HG03064 (cell line): ENCODE measurements around the gene LPIN2.
A peak's percentile ranks its signal among the peaks of the same experiment; 100 is the strongest.
"Not testable (repeated sequence)": the region's sequence is repeated elsewhere in the genome, so short reads cannot be mapped to it uniquely, and the experiment has no call there.

Experiments used
- ATAC-seq: cut with Tn5 transposase; IDR thresholded peaks from one replicate; pipeline ENCODE4 v1.9.1; 2021; ENCODE audit warnings: low read depth; ENCODE audit not compliant: unreplicated experiment

The LPIN2 gene

DNA sequence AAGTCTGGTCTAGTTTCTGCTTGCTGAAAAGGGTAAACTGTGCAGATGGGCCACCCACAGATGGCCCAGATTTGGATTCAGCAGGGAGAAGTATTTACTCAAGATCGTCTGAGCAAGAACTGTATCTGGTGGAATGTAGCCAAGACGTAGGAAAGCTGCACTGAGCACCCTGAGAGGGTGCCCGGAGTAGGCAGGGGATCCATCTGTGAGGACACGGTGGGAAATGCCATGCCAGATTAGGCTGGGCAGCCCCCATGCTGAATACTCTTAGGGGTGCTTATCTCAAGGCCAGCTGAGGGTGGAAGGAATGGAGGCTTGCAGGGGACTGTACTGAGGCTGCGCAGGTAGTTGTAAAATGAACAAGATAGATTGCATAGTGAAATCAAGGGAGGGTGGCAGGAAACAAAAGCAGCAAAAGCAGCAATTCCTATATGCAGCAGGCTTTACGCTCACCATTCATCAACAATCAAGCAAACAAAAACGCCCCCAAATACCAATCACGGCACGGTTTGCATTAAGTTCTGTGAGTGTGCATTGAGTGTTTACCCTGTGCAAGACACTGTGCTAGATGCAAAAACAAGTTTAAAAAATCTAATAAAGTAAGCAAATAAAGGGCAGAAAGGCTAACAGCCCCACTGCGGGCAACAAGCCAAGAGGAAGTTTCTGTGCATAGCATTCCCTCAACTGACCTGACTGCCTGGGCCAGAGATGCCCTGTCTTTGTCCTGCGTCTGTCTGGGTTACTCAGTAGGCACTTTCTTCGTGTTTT, 32.2 kb upstream of the LPIN2 start:
- ATAC-seq, result no peak

DNA sequence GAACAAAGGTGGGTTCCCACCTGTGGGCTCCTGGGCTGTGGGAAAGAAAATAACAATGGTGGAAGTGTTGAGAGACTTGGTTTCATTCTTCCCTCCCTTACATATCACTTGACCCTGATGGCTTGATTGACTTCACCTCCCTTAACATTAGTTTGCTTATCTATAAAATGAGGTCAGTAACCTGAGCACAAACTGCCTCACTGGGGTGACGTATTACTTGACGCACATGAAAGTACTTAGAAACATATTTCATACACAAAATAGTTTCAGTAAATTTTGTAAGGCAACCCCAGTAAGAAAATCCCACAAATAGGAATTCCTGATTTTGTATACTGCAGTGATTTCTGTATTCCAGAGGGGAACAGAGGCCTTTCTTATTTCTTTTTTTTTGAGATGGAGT, 29.4 kb upstream of the LPIN2 start:
- ATAC-seq, result no peak

DNA sequence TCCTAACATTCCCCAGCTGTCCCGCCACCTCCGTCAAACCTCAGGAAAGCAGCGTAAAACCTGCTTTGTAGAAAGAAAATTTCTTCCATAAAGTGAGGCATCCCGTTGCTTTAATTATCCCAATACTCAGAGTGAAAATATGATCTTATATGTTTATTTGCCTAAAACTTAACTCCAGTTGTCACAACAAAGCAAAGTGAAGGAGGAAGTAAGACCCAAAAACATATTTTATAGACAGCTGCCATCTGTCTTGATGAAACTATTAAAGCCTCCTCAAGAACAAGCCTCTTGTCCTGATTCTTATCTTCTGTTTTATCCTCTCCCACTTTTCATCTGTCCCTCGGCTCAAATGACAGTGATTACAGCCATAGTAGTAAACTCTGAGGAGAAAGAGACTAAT, 28.9 kb upstream of the LPIN2 start:
- no peak for ATAC-seq

DNA sequence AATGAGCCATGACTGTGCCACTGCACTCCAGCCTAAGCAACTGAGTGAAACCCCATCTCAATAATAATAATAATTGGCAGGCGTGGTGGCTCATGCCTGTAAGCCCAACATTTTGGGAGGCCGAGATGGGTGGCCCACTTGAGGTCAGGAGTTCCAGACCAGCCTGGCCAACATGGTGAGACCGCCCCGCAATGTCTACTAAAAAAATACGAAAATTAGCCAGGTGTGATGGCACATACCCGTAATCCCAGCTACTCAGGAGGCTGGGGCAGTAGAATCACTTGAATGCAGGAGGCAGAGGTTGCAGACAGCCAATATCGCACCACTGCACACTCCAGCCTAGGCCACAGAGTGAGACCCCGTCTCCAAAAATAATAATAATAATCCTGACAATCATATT, 27.9 kb upstream of the LPIN2 start:
- ATAC-seq, result no peak

DNA sequence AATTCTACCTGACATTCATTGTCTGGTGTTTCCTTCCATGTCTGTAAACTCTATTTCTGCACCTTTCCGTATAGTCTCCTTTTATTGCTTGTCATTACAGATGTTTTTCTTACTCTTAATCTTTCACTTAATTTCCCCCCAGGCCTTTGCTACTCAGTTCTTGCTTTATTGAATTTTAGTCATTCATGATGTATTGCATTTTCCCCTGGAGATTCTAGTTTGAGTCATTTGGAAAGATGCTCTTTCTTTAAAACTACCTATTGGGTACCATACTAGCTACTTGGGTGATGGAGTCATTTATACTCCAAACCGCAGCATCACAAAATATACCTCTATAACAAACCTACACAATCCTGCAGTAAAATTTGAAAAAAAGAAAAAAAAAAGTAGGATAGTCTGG, 27.2 kb upstream of the LPIN2 start:
- ATAC-seq, result no peak

DNA sequence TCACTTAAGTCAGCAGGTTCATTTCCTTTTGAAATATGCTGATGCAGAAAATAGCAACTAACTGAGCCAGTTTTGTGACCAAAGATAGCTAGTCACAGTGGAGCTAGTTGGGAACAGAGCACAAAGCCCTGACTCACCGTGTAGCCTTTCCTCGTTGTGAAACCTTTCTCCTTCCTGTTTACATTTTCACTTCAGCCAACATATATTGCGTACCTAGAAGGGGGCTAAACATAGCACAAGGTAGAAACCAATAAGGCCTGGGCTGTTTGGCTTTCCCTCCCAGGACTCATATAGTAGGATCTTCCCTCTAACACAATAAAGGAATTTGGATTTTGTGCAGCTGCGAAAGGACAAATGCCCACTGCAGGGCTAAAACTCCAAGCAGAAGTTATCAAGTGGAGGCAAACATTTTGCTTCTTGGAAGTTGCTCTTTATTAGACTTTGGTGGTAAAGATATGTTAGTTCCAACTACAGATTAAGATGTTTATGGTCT, 24.5 kb upstream of the LPIN2 start:
- peak; percentile 95 for ATAC-seq

DNA sequence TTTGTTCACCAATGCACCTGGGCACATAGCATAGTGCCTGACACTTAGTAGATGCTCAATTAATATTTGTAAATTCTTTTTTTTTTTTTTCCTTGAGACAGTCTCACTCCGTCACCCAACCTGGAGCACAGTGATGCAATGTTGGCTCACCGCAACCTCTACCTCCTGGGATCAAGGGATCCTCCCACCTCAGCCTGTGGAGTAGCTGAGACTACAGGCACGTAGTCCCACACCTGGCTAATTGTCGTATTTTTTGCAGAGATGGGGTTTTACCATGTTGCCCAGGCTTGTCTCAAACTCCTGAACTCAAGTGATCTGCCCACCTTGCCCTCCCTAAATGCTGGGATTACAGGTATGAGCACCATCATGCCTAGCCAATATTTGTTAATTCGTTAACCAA, 23.2 kb upstream of the LPIN2 start:
- no peak for ATAC-seq

DNA sequence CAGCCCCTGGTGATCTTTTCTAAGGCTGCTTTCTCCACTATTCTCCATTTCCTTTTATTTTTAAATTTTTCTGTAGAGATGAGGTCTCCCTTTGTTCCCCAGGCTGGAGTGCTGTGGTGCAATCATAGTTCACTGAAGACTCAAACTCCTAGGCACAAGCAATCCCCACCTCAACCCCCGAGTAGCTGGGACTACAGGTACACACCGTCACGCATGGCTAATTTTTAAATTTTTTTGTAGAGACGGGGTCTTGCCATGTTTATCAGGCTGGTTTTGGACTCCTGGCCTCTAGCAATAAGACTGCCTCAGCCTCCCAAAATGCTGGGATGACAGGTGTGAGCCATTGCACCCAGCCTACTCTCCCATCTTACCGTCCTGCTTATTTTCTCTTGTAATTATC, 22.7 kb upstream of the LPIN2 start:
- ATAC-seq, result no peak

DNA sequence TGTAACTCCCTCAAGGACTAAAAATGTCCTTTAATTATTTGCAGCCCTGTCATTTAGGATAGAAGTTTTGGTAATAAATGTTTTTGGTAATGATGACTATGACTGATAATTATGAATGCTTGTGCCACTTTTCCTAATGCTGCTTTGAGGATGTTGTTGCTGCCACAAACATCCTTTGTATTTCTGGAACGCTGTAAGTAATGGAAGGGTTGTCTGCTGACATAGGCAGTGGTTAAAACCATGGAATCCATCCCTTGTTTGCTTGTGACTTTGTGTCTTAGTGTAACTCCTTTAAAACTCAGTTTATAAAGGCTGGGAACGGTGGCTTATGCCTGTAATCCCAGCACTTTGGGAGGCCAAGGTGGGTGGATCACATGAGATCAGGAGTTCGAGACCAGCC, 19.8 kb upstream of the LPIN2 start:
- ATAC-seq, result no peak

DNA sequence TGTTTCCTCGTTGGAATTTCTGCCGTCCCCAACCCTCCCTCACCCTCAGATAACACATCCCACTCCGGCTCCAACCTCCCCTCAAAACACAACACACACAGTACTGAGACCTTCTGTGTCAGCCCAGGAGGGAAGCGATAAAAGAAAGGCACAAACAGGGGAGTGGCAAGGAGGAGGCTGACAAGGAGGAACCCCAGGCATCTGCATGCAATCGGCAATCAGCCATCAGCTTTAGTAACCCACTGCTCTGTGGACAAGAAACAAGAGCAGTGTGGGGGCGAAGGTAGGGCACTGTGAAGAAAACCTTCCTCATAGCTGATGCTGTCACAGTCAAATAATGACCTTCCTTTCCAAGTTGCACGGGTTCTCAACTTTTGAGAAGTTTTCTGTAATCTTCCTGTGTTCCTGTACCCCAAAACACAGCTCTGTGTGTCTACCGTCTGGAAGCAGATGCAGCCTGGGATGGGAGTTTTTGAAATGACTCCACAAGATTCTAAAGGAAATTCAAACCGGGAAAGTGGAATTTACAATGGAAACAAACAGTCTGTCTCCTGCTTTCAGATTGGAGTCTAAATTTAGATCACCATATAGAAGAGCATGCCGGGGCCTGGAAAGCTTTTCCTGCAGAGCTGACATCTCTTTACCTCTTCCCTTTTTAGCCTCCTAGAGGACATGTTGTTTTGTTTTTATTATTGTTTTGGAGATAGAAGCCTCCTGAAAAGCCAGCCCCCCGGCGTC, 16.4 kb upstream of the LPIN2 start:
- ATAC-seq, result no peak

DNA sequence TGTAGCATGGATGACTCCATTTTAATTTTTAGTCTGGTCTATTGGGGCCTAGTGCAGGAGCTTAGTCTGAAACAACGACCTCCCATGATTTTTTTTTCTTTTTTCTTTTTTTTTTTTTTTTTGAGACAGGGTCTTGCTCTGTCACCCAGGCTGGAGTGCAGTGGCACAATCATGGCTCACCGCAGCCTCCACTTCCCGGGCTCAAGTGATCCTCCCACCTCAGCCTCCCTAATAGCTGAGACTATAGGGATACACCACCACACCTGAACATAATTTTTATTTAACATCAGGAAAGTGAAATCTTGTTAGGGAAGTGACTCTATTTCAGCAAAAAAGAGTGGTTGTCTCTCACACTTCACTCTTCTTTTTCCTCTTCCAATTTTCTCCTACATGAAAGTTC, 15.2 kb upstream of the LPIN2 start:
- ATAC-seq, result not testable (repeated sequence)

DNA sequence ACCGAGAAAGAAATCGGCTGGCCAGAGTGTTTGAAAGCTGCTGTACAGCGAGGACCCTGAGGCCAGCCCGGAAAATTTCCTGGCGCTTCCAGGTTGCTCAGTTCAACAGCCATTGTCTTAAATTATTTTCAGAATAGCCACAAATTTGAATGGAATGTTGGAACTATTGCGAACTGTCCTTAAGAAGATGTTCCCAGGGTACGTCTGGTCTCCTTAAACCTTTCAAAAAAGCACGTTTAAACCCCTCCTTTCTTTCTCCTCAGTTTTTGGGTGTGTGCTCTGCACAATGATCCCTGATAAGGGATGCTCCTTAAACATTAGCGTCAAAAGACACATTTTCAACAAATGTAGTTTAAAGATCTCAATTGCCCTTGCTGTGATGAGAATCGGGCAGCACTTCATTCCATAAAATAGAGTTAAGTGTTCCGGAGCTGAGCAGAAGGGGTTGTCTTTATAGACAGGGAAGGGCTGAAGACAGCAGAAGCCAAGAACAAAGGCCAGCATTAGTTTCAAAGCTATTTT, 14.5 kb upstream of the LPIN2 start:
- ATAC-seq, result no peak

DNA sequence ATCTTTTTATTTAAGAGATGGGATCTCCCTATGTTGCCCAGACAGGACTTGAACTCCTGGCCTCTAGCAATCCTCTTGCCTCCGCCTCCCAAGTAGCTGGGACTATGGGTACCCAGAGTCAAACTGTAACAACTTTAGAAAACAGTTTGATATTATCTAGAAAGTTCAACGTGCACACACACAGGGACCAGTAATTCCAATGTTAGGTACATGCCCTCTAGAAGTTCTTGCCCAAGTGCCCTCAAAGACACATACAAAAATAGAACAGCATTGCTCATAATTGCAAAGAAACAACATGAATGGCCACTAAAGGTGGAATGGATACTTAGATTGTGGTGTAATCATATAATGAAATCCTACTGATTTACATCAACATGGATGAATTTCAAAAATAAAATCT, 12.6 kb upstream of the LPIN2 start:
- ATAC-seq, result no peak

DNA sequence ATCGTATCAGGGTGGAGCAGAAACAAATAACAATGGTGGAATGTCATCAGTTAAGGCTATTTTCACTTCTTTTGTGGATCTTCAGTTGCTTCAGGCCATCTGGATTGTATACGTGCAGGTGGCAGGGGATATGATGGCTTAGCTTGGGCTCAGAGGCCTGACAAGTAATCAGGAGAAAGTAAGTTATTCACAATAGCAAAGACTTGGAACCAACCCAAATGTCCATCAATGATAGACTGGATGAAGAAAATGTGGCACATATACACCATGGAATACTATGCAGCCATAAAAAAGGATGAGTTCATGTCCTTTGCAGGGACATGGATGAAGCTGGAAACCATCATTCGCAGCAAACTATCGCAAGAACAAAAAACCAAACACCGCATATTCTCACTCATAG, 10.7 kb upstream of the LPIN2 start:
- not testable (repeated sequence) for ATAC-seq

DNA sequence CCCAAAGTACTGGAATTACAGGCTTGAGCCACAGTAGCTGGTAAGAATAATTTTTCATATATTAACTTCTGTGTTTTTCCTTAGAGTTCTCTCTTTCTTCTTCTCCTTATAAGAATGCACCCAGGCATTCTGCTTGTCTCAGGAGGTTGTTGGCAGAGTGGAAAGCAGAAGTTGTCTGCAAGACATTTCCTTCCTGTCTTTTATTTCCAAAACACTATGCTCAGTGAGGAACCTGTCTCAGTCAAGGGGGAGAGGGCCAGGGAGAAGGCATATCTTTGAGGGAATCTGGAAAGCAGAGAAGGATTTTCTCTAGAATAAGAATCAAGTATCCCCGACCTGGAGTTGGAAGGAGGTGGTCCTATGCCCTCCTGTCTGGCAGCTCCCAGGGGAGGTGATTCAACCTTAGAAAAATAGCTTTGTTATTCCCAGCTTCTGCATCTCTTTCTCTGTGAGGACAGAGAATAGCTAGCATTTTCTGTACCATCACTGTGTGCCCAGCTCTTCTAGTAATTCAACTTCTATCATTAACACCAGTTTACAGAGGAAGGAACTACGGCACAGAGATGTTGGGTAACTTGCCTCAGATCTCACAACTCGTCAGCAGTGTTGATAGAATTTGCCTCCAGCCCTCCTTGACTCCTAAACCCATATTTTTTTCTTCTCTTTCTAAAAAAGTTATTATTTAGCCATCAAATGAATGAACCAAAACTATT, 3.8 kb upstream of the LPIN2 start:
- ATAC-seq, result no peak

DNA sequence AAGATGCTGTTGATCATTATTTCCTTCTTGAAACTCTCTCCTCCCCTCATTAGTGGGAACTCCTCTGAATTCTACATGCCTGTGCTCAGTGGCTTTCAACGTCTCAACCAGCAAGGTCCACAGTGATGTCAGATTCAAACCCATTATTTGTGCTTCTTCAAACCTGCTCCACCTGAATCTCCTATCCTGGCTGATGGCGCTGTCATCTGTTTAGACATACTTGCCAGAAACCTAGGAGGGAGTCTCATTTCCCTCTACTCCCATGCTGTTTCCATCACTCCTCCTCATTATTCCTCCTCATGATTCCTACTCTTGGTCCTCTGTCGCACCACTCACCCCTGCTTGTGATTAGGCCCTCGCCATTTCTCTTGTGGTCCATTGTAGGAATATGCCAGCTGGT, 2.9 kb upstream of the LPIN2 start:
- ATAC-seq, result no peak

DNA sequence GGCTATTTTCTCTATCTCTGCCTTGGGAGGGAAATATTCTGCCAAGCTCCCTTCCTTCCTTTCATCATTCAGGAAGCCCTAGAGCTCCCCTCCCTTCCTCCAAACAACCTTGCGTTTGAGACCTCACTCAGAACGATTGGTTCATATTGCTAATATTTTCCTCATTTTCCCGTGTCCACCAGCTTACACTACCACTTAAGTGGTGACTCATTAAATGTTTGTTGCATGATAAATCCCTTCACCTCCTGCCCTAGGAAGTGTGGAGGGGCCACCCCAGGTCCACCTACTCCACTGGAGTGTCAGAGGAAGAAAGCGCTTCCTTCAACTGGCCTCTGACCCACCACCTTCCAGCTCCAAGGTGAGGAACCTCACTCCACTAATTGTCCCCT, 2.3 kb upstream of the LPIN2 start:
- no peak for ATAC-seq

DNA sequence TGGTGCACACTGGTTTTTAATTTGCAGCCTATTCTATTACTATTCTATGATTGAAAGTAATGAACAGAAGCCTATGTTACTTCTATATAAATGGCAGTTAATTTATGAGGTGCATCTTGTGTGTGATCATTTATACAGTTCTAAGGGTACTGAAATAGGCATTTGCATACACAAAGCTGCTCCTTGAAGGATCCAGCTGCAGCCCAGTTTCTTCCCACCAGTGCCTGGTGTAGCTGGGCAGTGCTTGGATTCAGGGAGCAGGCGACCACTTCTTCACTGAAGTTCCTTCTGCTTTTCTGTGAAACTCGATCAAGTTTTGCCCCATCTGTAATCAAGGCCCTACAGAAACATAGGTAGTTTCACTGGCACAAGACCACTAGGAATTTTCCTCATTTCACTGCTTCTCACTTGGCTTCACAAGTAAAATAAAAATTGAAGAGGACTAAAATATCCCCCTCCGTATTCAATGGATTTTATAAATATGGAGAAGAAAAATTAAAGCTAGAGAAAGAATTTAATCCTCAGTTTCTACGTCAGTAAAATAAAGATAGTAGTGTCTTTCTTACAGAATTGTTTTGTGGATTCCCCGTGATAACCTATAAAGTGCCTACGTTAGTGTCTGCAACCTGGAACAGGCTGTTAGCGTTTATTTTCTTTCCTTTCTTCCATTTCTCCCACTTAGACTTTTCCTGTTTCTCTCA, 1.7 kb upstream of the LPIN2 start:
- no peak for ATAC-seq

DNA sequence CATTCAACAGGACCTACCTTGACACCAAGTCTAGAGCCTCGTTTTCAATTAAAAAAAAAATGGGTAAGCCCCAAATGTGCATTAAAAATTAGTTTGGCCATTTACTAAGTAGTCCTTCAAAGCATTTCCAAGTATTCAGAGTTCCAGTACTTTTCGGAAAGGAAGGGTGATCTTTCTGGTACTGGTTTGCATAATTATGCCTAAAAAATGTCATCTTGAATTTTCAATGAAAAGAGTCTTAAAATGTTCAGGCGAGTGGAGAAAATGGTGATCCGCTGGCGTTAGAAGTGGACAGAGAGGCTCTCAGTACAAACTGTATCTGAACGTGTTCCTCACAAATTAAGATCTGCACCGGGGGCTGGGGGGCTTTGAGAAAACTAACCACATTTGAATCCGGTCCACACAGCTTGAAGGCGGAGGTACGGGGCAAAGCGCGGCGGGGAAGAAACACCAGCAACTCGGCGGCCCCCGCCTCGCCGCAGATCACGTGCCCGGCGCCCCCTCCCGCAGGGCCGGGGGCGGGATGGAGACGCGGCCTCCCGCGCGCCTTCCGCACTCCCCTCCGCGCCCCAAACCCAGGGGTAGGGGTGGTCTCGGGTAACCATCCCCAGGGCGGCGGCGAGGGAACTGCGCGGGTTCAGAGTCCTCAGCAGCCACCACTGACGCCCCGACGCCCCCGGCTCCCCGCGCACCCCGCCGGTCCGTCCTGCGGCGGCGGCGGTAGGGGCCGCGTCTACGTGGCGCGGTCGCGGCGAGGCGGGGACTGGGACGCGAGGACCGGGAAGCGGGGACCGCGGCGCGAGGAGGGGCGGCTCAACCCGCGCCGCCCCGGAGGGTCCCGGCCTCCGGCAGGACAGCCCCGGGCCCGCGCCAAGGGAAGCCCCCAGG, 564 bp downstream of the LPIN2 start:
- peak; percentile 31 for ATAC-seq

DNA sequence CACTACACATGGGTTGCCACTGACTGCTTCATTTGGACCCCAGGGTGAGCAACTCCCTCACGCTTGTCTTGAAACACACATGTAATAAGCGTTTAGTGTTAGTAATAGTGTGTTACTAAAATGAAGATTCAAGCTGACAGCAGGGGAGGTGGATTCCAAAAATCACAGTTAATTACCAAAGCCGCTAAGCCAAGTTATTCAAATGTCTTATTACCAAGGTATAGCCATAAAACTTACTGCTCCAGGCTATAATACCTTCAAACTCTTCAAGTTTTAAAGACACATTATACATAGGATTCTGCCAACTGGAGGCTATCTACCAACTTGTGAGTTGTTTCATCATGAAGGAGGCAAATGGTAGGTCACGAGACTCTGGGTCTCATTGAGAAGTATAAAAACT, 2.9 kb downstream of the LPIN2 start:
- ATAC-seq, result no peak
